Central memory CD8-positive, alpha-beta T cell (primary cell): ENCODE results near the gene CD2.

Experiments
- ATAC-seq: fragments of 150-1000 bp; cut with Tn5 transposase; replicated peaks from 2 replicates; pipeline ENCODE4 v1.10.0; 2022; ENCODE audit warnings: mild to moderate bottlenecking, moderate FRiP score, moderate number of reproducible peaks; ENCODE audit not compliant: poor library complexity, severe bottlenecking; ENCODE audit errors: extremely low read depth
- DNase-seq, 2 donors: peaks; one replicate each; pipeline ENCODE4 v3.0.0; 2021; ENCODE audit warnings: low spot score in 2 of 2
- H3K27ac Mint-ChIP-seq: one replicate; pipeline ENCODE4 v1.8.0; 2022; ENCODE audit warnings: low read depth, mild to moderate bottlenecking, moderate library complexity, mixed read lengths
- H3K27me3 Mint-ChIP-seq: one replicate; pipeline ENCODE4 v1.8.0; 2022; ENCODE audit warnings: mixed read lengths
- H3K36me3 Mint-ChIP-seq: one replicate; pipeline ENCODE4 v1.8.0; 2022; ENCODE audit warnings: mild to moderate bottlenecking, moderate library complexity, mixed read lengths; ENCODE audit not compliant: insufficient read depth
- H3K4me1 Mint-ChIP-seq: one replicate; pipeline ENCODE4 v1.8.0; 2022; ENCODE audit warnings: mixed read lengths
- H3K4me3 Mint-ChIP-seq: one replicate; pipeline ENCODE4 v1.8.0; 2022; ENCODE audit warnings: mild to moderate bottlenecking, moderate library complexity, mixed read lengths
- H3K9me3 Mint-ChIP-seq: one replicate; pipeline ENCODE4 v1.8.0; 2022; ENCODE audit warnings: mixed read lengths

The CD2 gene

GRCh38 chr1:116775116-116775752 lies 21.0 kb downstream of the CD2 start:
- no peak for DNase-seq
- Mint-ChIP-seq H3K9me3 (no peaks in the 10 kb centered on the region), H3K27me3 (no peaks in the 10 kb centered on the region), H3K4me3 (peak overlapping the region; percentile 51), H3K27ac (no peak overlapping the region), H3K4me1 (peaks cover 48% of the 10 kb centered on the region), H3K36me3 (peaks cover 32% of the 10 kb centered on the region)
- no peak for ATAC-seq

- DNase-seq (no peak), ATAC-seq (no peak)
- H3K9me3 Mint-ChIP-seq: no peaks in the 10 kb centered on the region
- peaks cover 27% of the 10 kb centered on the region for H3K4me1 Mint-ChIP-seq
- peak overlapping the region; percentile 33 for H3K4me3 Mint-ChIP-seq
- peak overlapping the region; percentile 49 for H3K27ac Mint-ChIP-seq
- H3K36me3 Mint-ChIP-seq: peaks cover 32% of the 10 kb centered on the region
- H3K27me3 Mint-ChIP-seq: no peaks in the 10 kb centered on the region
Observed at GRCh38 chr1:116777831-116778830, 23.9 kb downstream of the CD2 start.

GRCh38 chr1:116781034-116781433 lies 26.8 kb downstream of the CD2 start:
- no peak for DNase-seq
- Mint-ChIP-seq H3K27ac (no peak overlapping the region), H3K36me3 (peaks cover 24% of the 10 kb centered on the region), H3K9me3 (no peaks in the 10 kb centered on the region), H3K27me3 (no peaks in the 10 kb centered on the region), H3K4me3 (no peak overlapping the region), H3K4me1 (peaks cover 27% of the 10 kb centered on the region)
- no peak for ATAC-seq

- no peak overlapping the region for H3K27ac Mint-ChIP-seq
- ATAC-seq: no peak
Observed at GRCh38 chr1:116785006-116785405, 30.8 kb downstream of the CD2 start.

GRCh38 chr1:116786049-116786448 lies 31.8 kb downstream of the CD2 start:
- H3K4me1 Mint-ChIP-seq: peaks cover 45% of the 10 kb centered on the region
- ATAC-seq: no peak
- H3K4me3 Mint-ChIP-seq: no peak overlapping the region
- H3K9me3 Mint-ChIP-seq: no peaks in the 10 kb centered on the region
- H3K27me3 Mint-ChIP-seq: no peaks in the 10 kb centered on the region
- no peak overlapping the region for H3K27ac Mint-ChIP-seq
- peaks cover 4% of the 10 kb centered on the region for H3K36me3 Mint-ChIP-seq
- no peak for DNase-seq

More at GRCh38 chr1:116785006-116785405, 30.8 kb downstream of the CD2 start:
- H3K36me3 Mint-ChIP-seq: peaks cover 7% of the 10 kb centered on the region
- H3K9me3 Mint-ChIP-seq: no peaks in the 10 kb centered on the region
- H3K27me3 Mint-ChIP-seq: no peaks in the 10 kb centered on the region
- H3K4me1 Mint-ChIP-seq: peaks cover 37% of the 10 kb centered on the region
- DNase-seq: no peak
- no peak overlapping the region for H3K4me3 Mint-ChIP-seq

- peak overlapping the region; percentile 69 for H3K27ac Mint-ChIP-seq
Observed at GRCh38 chr1:116791727-116792126, 37.5 kb downstream of the CD2 start.

GRCh38 chr1:116793357-116793935 lies 39.2 kb downstream of the CD2 start:
- no peak overlapping the region for H3K4me3 Mint-ChIP-seq
- H3K4me1 Mint-ChIP-seq: peaks cover 74% of the 10 kb centered on the region
- DNase-seq: no peak
- no peak for ATAC-seq
- no peaks in the 10 kb centered on the region for H3K9me3 Mint-ChIP-seq
- no peak overlapping the region for H3K27ac Mint-ChIP-seq
- H3K27me3 Mint-ChIP-seq: no peaks in the 10 kb centered on the region
- peaks cover 4% of the 10 kb centered on the region for H3K36me3 Mint-ChIP-seq

More at GRCh38 chr1:116791727-116792126, 37.5 kb downstream of the CD2 start:
- H3K27me3 Mint-ChIP-seq: no peaks in the 10 kb centered on the region
- H3K9me3 Mint-ChIP-seq: no peaks in the 10 kb centered on the region
- ATAC-seq: no peak
- no peak overlapping the region for H3K4me3 Mint-ChIP-seq
- no peak for DNase-seq
- no peaks in the 10 kb centered on the region for H3K36me3 Mint-ChIP-seq
- H3K4me1 Mint-ChIP-seq: peaks cover 75% of the 10 kb centered on the region

GRCh38 chr1:116794371-116794770 lies 40.1 kb downstream of the CD2 start:
- no peaks in the 10 kb centered on the region for H3K9me3 Mint-ChIP-seq
- H3K4me3 Mint-ChIP-seq: no peak overlapping the region
- H3K27ac Mint-ChIP-seq: no peak overlapping the region
- DNase-seq (no peak), ATAC-seq (no peak)
- no peaks in the 10 kb centered on the region for H3K27me3 Mint-ChIP-seq
- peaks cover 7% of the 10 kb centered on the region for H3K36me3 Mint-ChIP-seq
- peaks cover 74% of the 10 kb centered on the region for H3K4me1 Mint-ChIP-seq

GRCh38 chr1:116794804-116795481 lies 40.7 kb downstream of the CD2 start:
- Mint-ChIP-seq H3K27me3 (no peaks in the 10 kb centered on the region), H3K36me3 (peaks cover 11% of the 10 kb centered on the region), H3K27ac (no peak overlapping the region), H3K4me1 (peaks cover 74% of the 10 kb centered on the region), H3K9me3 (no peaks in the 10 kb centered on the region), H3K4me3 (no peak overlapping the region)
- DNase-seq (no peak), ATAC-seq (no peak)

- peaks cover 11% of the 10 kb centered on the region for H3K36me3 Mint-ChIP-seq
- H3K27ac Mint-ChIP-seq: peak overlapping the region; percentile 85
- H3K9me3 Mint-ChIP-seq: no peaks in the 10 kb centered on the region
- ATAC-seq (no peak), DNase-seq (no peak)
- H3K4me1 Mint-ChIP-seq: peaks cover 74% of the 10 kb centered on the region
- no peak overlapping the region for H3K4me3 Mint-ChIP-seq
- no peaks in the 10 kb centered on the region for H3K27me3 Mint-ChIP-seq
Observed at GRCh38 chr1:116795482-116795829, 41.2 kb downstream of the CD2 start.

- Mint-ChIP-seq H3K36me3 (peaks cover 27% of the 10 kb centered on the region), H3K9me3 (no peaks in the 10 kb centered on the region), H3K4me1 (peaks cover 92% of the 10 kb centered on the region), H3K27me3 (no peaks in the 10 kb centered on the region), H3K27ac (peak overlapping the region; percentile 84), H3K4me3 (peak overlapping the region; percentile 73)
- DNase-seq (no peak), ATAC-seq (no peak)
Observed at GRCh38 chr1:116804736-116805135, 50.5 kb downstream of the CD2 start.

GRCh38 chr1:116805398-116805797 lies 51.2 kb downstream of the CD2 start:
- H3K36me3 Mint-ChIP-seq: peaks cover 29% of the 10 kb centered on the region

More at GRCh38 chr1:116805398-116805797, 51.2 kb downstream of the CD2 start:
- H3K27ac Mint-ChIP-seq: peak overlapping the region; percentile 84
- H3K4me3 Mint-ChIP-seq: peak overlapping the region; percentile 73
- peaks cover 92% of the 10 kb centered on the region for H3K4me1 Mint-ChIP-seq
- H3K27me3 Mint-ChIP-seq: no peaks in the 10 kb centered on the region
- DNase-seq: no peak
- H3K9me3 Mint-ChIP-seq: no peaks in the 10 kb centered on the region
- ATAC-seq: no peak
